Measurements from ENCODE around the gene TUBB4A.

DNA sequence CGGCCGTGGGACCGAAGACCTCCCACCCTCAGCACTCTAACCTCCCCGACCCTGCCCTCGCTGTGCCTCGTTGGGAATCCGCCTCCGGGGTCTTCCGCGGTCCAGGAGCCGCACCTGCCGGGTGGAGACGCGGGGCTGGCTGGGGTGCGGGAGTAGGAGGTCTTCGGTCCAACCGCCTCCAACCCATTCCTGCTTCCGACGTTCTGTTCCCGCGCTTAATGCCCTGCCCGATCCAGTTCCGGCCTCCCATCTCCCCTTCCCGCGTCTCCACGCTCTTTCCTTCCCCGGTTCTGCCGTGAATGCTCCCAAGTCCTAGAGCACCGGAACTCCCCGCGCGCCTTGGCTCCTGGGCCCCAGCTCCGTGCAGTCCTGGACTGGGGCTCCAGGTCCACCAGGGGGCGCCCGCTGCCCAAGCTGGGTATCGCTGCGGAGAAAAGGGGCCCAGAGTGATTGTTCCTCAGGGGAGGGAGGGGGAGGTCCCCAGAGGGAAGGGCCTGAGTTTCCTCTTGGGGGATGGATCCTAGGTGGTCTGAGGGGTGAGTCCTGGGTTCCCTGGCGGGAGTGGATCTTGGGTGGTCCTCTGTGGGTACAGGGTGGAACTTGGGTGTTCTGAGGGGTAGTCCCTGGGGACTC lies 14.7 kb upstream of the TUBB4A start:
- TF ChIP-seq, protein P1, sequence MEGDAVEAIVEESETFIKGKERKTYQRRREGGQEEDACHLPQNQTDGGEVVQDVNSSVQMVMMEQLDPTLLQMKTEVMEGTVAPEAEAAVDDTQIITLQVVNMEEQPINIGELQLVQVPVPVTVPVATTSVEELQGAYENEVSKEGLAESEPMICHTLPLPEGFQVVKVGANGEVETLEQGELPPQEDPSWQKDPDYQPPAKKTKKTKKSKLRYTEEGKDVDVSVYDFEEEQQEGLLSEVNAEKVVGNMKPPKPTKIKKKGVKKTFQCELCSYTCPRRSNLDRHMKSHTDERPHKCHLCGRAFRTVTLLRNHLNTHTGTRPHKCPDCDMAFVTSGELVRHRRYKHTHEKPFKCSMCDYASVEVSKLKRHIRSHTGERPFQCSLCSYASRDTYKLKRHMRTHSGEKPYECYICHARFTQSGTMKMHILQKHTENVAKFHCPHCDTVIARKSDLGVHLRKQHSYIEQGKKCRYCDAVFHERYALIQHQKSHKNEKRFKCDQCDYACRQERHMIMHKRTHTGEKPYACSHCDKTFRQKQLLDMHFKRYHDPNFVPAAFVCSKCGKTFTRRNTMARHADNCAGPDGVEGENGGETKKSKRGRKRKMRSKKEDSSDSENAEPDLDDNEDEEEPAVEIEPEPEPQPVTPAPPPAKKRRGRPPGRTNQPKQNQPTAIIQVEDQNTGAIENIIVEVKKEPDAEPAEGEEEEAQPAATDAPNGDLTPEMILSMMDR (IDR thresholded peaks at IDR 0.05), result peak; percentile 37 to 81 (median 55)
- no peak for TF ChIP-seq POLR2A (IDR thresholded peaks at IDR 0.05)
- TF ChIP-seq EP300 (IDR thresholded peaks at IDR 0.05), result no peak
